HG03135 (cell line): ENCODE measurements around the gene PPP6C.
"Not testable (repeated sequence)": the region's sequence is repeated elsewhere in the genome, so short reads cannot be mapped to it uniquely, and the experiment has no call there.

Experiments used
- ATAC-seq: cut with Tn5 transposase; IDR thresholded peaks from one replicate; pipeline ENCODE4 v1.9.1; 2021; ENCODE audit warnings: mild to moderate bottlenecking, moderate library complexity; ENCODE audit not compliant: unreplicated experiment

Gene PPP6C

GRCh38 chr9:125189361-125190289 lies at the start of gene PPP6C:
Gene PPP6C, minus strand, starts transcription at chr9:125189803. Its CDS starts 85 bp downstream, at chr9:125189718.
- ATAC-seq: peak; percentile 96

DNA sequence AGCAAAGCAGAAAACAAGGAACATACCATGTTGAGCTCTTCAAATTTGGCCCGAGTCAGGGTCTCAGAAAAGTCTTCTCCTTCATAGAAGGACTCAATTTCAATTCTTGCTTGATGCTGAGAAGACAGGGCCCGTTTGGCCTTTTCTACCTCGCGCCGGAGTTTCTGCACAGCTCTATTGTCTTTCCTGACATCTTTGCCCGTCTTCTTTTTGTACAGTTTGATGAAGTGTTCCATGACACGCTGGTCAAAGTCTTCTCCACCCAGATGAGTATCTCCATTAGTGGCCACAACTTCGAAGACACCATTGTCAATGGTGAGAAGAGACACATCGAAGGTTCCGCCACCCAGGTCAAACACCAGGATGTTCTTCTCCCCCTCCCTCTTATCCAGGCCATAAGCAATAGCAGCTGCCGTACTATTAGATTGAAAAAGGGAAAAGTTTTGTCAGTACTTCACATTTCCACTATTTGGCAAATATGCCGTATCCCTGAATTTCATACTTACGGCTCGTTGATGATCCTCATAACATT lies 49.4 kb upstream of the PPP6C start:
- ATAC-seq: no peak

GRCh38 chr9:125238127-125238914 lies 48.7 kb upstream of the PPP6C start:
- no peak for ATAC-seq

DNA sequence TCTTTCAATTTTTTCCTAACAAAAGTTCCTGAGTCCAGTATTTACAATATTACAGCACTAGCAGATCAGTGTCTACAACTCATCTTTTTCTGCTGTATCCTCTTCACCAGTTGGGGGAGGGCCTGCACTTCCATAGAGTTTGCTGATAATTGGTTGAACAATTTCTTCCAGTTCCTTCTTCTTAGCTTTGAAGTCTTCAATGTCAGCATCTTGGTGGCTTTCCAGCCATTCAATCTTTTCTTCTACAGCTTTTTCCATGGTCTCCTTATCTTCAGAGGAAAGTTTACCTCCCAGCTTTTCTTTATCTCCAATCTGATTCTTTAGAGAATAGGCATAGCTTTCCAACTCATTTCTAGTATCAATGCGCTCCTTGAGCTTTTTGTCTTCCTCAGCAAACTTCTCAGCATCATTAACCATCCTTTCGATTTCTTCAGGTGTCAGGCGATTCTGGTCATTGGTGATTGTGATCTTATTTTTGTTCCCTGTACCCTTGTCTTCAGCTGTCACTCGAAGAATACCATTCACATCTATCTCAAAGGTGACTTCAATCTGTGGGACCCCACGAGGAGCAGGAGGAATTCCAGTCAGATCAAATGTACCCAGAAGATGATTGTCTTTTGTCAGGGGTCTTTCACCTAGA lies 47.0 kb upstream of the PPP6C start:
- not testable (repeated sequence) for ATAC-seq

GRCh38 chr9:125235804-125236519 lies 46.4 kb upstream of the PPP6C start:
- ATAC-seq: no peak

GRCh38 chr9:125234099-125234498 lies 44.5 kb upstream of the PPP6C start:
- ATAC-seq: not testable (repeated sequence)

GRCh38 chr9:125233678-125234077 lies 44.1 kb upstream of the PPP6C start:
- ATAC-seq: no peak

DNA sequence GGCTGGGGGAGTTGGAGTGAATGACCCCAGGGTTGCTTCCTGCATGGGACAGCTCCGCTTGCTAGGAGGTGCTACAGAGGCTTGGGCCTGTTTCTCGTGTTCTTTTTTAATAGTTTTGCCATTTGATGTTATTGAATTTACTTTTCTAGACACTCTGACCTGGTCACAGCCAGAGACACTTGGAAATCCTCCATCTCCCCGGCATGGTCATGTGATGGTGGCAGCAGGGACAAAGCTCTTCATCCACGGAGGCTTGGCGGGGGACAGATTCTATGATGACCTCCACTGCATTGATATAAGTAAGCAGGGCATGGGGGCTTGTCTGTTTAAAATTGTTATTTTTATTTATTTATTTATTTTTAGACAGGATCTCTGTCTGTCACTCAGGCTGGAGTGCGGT lies 38.2 kb upstream of the PPP6C start:
- no peak for ATAC-seq

DNA sequence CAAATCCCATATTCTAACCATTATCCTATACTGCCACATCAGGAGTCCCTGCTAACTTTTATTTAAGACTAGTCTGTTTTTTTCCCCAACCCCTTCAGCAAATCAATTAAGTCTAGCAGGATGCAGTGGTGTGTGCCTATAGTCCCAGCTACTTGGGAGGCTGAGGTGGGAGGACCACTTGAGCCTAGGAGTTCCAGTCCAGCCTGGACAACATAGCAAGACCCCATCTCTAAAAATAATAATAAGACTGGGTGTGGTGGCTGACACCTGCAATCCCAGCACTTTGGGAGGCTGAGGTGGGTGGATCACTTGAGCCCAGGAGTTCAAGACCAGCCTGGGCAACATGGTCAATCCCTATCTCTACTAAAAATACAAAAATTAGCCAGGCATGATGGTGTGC lies 35.3 kb upstream of the PPP6C start:
- ATAC-seq: not testable (repeated sequence)

DNA sequence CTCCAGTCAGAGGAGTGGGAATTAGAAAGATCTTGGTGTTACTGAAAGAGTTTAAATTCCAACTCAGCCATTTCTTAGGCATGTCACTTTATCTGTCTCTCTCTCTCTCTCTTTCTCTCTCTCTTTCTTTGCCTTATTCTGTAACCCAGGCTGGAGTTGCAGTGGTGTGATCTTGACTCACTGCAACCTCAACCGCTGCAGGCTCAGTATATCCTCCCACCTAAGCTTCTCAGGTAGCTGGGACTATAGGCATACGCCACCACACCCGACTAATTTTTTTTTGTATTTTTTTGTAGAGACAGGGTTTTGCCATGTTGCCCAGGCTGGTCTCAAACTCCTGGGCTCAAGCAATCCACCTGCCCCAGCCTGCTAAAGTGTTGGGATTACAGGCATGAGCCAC lies 29.0 kb upstream of the PPP6C start:
- no peak for ATAC-seq

DNA sequence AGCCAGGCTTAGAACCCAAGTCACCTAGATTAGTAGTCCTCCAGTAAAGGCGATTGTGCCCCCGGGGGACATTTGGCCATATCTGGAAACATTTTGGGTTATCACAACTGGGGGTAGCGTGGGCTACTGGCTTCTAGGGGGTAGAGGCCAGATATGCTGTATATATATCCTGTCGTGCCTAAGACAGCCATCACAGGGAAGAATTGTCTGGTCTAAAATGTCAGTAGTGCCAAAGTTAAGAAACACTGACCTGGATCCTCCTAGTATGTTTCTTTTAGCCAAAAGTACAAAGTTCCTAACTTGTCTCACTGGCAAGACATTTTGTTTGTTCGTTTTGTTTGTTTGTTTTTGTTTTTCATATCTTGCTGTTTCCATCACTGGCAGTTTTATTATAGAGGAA lies 24.6 kb upstream of the PPP6C start:
- no peak for ATAC-seq

GRCh38 chr9:125204477-125204876 lies 14.9 kb upstream of the PPP6C start:
- ATAC-seq: no peak

DNA sequence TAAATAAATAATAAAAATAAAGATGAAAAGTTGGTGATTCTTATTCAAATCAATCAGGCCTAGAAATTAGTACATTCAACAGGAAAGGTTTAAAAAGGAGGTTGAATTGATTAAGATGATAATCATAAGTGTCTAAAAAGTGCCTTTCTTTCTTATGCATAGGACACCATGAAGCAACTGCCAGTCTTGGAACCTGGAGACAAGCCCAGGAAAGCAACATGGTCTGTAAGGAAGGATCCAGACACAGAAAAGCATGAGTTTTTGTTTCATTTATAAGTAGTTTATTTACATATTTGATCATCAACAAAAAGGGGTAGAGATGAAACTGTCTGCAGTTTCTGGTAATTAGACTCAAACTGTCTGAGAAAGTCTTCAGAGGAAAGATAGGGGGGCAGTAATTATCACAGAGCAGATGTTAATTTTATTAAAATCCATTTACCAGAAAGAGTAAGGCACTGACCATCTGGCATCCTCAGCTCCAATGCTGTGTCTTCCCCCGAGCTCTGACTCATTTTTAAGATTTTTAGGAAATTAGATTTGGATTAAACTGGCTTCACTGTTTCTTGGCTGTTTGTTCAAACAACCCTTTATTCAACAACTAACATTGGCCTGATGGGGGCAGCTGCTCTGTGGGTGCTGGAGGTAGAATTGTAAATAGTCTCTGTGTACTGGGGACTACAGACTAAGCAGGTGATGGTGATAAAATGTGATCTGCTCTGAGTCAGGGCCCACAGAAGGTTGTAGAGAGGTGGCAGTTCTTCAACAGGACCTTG lies 13.4 kb upstream of the PPP6C start:
- no peak for ATAC-seq

DNA sequence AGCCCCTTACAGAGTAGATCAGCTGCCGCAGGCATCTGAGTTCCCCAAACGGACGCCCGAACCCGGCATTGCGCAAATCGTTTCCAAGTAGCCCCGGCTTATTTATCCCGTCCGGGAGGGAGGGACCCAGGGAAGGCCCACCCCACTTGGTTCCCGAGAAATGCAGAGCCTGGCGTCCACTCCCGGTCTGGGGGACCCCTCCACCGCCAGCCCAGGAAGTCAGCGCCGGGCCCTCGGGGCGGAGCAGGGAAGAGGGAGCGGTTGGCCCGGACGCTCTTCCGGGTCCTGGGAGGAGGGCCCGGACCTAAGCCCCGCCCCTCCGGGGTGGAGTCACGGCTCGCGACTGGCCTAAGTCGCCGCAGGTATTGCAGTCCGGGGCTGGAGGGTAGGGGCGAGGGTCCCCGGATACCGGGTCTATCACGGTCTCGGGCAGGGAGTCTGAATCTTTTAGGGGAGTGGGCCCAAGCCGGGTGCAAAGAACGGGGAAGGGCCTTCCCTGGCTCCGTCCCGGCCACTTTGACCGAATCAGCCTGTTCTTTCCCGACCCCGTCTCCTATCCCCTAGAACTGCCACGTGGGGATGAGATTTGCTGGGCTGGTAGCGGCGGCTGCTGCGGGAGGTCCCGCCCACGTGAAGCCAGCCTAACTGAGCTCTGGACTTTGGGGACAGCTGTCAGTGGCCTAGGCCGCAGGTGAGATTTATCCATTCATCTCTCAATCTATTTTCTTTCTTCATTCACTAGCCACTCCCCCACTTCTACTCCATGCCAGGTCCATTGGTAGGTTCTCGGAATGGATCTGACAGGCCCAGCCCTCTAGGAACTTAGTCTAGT lies 10.8 kb upstream of the PPP6C start, which contains the start of gene RABEPK:
TSS of gene RABEPK (plus strand) at position 327 of the 832 bp plus-strand sequence. CDS start 2,472 bp downstream, outside the sequence.
- ATAC-seq: peak; percentile 95

DNA sequence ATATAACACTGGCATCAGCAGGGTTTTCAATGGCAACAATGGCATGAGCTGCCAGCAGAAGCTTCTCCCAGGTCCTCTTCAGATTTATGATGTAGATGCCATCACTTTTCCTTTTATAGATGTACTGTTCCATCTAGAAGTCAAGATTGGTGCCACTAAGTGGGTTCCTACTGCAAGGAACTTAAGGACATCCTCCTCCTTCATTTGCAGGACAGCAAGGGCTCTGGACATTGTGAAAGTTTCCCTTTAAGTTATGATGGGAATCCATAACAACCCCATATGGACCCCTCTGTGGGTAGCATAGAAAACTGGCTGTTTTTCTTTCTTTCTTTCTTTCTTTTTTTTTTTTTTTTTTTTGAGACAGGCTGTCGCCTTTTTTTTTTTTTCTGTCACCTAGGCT lies 6.0 kb upstream of the PPP6C start:
- not testable (repeated sequence) for ATAC-seq

DNA sequence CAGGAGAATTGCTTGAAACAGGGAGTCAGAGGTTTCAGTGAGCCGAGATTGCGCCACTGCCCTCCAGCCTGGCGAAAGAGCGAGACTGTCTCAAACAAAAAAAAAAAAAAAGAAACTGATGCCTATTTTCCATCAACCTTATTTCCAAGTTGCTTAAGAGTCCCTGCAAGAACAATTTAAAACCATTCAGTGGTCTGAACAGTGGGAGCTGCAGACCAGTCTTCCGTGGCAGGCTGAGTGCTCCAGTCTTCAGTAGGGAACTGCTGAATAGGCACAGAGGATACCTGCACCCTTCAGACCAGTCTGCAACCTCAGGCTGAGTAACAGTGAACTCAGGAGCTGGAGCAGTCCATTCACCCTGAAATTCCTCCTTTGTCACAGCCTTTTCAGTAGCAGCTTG lies 4.9 kb upstream of the PPP6C start:
- ATAC-seq: not testable (repeated sequence)

GRCh38 chr9:125190361-125190801 lies 778 bp upstream of the PPP6C start:
- ATAC-seq: no peak

DNA sequence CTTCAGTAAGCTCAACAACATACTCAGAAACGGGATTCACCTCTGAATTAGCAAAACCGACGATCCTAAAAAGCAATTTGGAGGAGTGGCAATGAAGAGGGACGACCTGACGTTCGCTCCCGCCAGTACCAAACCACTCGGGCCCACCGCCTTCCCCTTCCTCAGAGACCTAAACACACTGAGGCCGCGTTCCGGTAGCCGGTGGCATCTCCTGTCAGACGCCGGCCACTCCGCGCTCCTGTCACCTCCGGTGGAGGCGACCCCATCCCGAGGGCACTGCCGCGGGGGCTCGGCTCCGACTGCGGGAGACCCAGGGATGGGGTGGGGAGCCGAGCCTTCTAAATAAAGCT lies 617 bp downstream of the PPP6C start:
- ATAC-seq: peak; percentile 24

DNA sequence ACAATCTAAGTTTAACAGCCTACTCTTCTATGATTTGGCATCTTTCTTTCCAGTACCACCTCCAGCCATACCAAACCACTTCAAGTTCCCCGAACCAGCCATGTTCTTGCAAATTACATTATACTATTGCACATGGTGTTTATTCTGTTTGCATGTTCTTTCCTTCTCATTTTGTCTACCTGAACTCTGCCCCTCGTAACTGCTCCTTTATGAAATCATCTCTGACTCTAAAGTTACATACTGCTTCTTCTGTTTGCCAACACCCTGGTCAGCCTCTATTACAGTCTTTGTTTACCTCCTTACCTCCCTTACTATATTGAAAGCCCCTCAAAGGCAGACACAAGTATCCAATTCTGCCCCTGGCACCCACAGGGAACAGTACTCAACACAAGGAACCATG lies 6.0 kb downstream of the PPP6C start:
- ATAC-seq: no peak
